K562 (cell line): ENCODE results near the gene IFRD1. TPM values are rescaled to one million over a fixed set of nuclear protein-coding genes. Genes with fewer than 3 reads are reported as not detected.

Experiments
- ATAC-seq: fragments of 200-7000 bp; cut with Tn5 transposase; 3 replicates; pipeline ENCODE4 v1.9.1; 2020; ENCODE audit warnings: moderate library complexity
- BruUV-seq: library from RNA; stranded (reverse); fragments of 400-500 nt; replicated peaks from 2 replicates; lab custom pipeline; 2021; lab: Mats Ljungman, UMichigan
- CTCF ChIA-PET: fragments of 300-600 bp; formaldehyde crosslinking; extraction: SDS; loops from one replicate; lab custom pipeline; 2021; ENCODE audit warnings: low intra/inter-chr PET ratio; lab: Yijun Ruan, JAX
- POLR2A ChIA-PET: fragments of 300-600, 350-650 bp; sonication (Branson Sonifier 250); formaldehyde crosslinking; extraction: SDS; loops from one replicate; lab custom pipeline; 2021; ENCODE audit warnings: antibody characterized with exemption, inconsistent platforms; lab: Yijun Ruan, JAX
- DNase-seq, 4 experiments: peaks; one replicate each; pipeline versions ENCODE4 v3.0.0 to v3.0.0-alpha.2; 2011 to 2018; ENCODE audit warnings: low spot score in 3 of 4, mixed read lengths in 3 of 4; ENCODE audit errors: extremely low read depth in 1 of 4
- FAIRE-seq: peaks from 2 replicates; lab custom pipeline; 2011; peaks lifted over from hg19 to GRCh38; lab: Jason Lieb, UNC
- H2AFZ ChIP-seq: 2 replicates; pipeline ENCODE4 v1.6.0; 2011; ENCODE audit warnings: low read depth, low read length, control low read depth, inconsistent platforms
- H3K27ac ChIP-seq: fragments of 200-600 bp; 3 replicates; pipeline ENCODE4 v1.8.0; 2011; ENCODE audit warnings: low read depth, mild to moderate bottlenecking, control low read depth, inconsistent platforms, low read length, moderate library complexity, mixed read lengths; ENCODE audit errors: extremely low read depth
- H3K27me3 ChIP-seq, 2 experiments: fragments of 300-600 bp in 1 of 2; 2 replicates in 1 of 2; 3 replicates in 1 of 2; pipeline versions ENCODE4 v1.6.0 to v1.8.0; 2011; ENCODE audit warnings: inconsistent platforms in 2 of 2, low read length in 2 of 2, mild to moderate bottlenecking in 1 of 2, mixed read lengths in 1 of 2, moderate library complexity in 1 of 2; ENCODE audit not compliant: control insufficient read depth in 2 of 2, insufficient read depth in 2 of 2
- H3K36me3 ChIP-seq: fragments of 300-600 bp; 3 replicates; pipeline ENCODE4 v1.8.0; 2011; ENCODE audit warnings: mild to moderate bottlenecking, low read length, inconsistent platforms; ENCODE audit not compliant: control insufficient read depth, insufficient read depth
- H3K4me1 ChIP-seq, 2 experiments: fragments of 200-600 bp in 1 of 2; replicated peaks in 1 of 2; 2 replicates in 1 of 2; 3 replicates in 1 of 2; pipeline versions ENCODE4 v1.5.1 to v1.8.0; 2011; ENCODE audit warnings: inconsistent platforms in 2 of 2, low read length in 2 of 2, mild to moderate bottlenecking in 1 of 2, mixed read lengths in 1 of 2, moderate library complexity in 1 of 2; ENCODE audit not compliant: control insufficient read depth in 2 of 2, insufficient read depth in 2 of 2
- H3K4me2 ChIP-seq: 2 replicates; pipeline ENCODE4 v1.6.1; 2011; ENCODE audit warnings: low read length, control low read depth, inconsistent platforms, mixed read lengths; ENCODE audit not compliant: insufficient read depth
- H3K4me3 ChIP-seq: fragments of 200-600 bp; sonication (generic), shearing (Covaris generic); 2 replicates; pipeline ENCODE4 v1.5.1; 2016; ENCODE audit warnings: control low read depth, inconsistent platforms
- H3K79me2 ChIP-seq: fragments of 200-600 bp; 3 replicates; pipeline ENCODE4 v1.8.0; 2011; ENCODE audit warnings: low read length, inconsistent platforms; ENCODE audit not compliant: control insufficient read depth, insufficient read depth
- H3K9ac ChIP-seq, 2 experiments: 2 replicates each; pipeline versions ENCODE4 v1.6.0 to v1.6.1; 2011; ENCODE audit warnings: low read depth in 2 of 2, low read length in 2 of 2, control low read depth in 1 of 2, inconsistent platforms in 1 of 2, mild to moderate bottlenecking in 1 of 2, mixed read lengths in 1 of 2; ENCODE audit not compliant: insufficient read depth in 1 of 2
- H3K9me1 ChIP-seq: one replicate; pipeline ENCODE4 v1.6.0; 2011; ENCODE audit warnings: inconsistent platforms, mild to moderate bottlenecking, low read length, moderate library complexity; ENCODE audit not compliant: control insufficient read depth, insufficient read depth
- H3K9me3 ChIP-seq: replicated peaks from 2 replicates; pipeline ENCODE4 v1.5.1; 2011; ENCODE audit warnings: low read depth, low read length, inconsistent platforms; ENCODE audit not compliant: control insufficient read depth, insufficient read depth
- H4K20me1 ChIP-seq: replicated peaks from 2 replicates; pipeline ENCODE4 v1.6.1; 2011; ENCODE audit warnings: low read length, inconsistent platforms, mixed read lengths; ENCODE audit not compliant: control insufficient read depth, insufficient read depth
- DNMT1 ChIP-seq: fragments of 450-650 bp; IDR thresholded peaks from 2 replicates; pipeline ENCODE4 v1.6.1; 2016; ENCODE audit warnings: antibody characterized with exemption, mild to moderate bottlenecking
- HINFP ChIP-seq: fragments of 450-650 bp; conservative IDR thresholded peaks from 2 replicates; pipeline ENCODE4 v1.6.1; 2016; ENCODE audit warnings: missing genetic modification characterization, low read depth, mild to moderate bottlenecking, control low read depth, missing compliant biosample characterization
- KAT8 ChIP-seq: fragments of 450-650 bp; IDR thresholded peaks from 2 replicates; pipeline ENCODE4 v1.6.1; 2016; ENCODE audit warnings: low read depth, mild to moderate bottlenecking
- MEIS2 ChIP-seq: fragments of 450-650 bp; IDR thresholded peaks from 2 replicates; pipeline ENCODE4 v1.6.1; 2014; ENCODE audit warnings: mild to moderate bottlenecking; ENCODE audit not compliant: partially characterized antibody
- NFATC3 ChIP-seq: fragments of 450-650 bp; IDR thresholded peaks from 2 replicates; pipeline ENCODE4 v1.6.1; 2017; ENCODE audit warnings: mild to moderate bottlenecking
- RBFOX2 ChIP-seq: fragments of 200-400 bp; formaldehyde crosslinking; IDR thresholded peaks from 2 replicates; pipeline ENCODE4 v1.6.1; 2017; ENCODE audit warnings: low read depth, mild to moderate bottlenecking, low read length, moderate library complexity
- RFX7 ChIP-seq: fragments of 250-450 bp; sonication (Bioruptor Pico); IDR thresholded peaks from 2 replicates; pipeline ENCODE4 v1.5.1; 2021; ENCODE audit warnings: mild to moderate bottlenecking
- XRCC3 ChIP-seq: fragments of 450-650 bp; IDR thresholded peaks from 2 replicates; pipeline ENCODE4 v1.6.1; 2017; ENCODE audit warnings: mild to moderate bottlenecking, moderate library complexity
- ZNF217 ChIP-seq: sonication (generic); formaldehyde crosslinking; IDR thresholded peaks from 2 replicates; pipeline ENCODE4 v1.8.0; 2022; ENCODE audit warnings: mild to moderate bottlenecking, missing genetic modification reagents
- WGBS: fragments of 100-300 bp; shearing (Covaris generic); methylation state at CpG from one replicate; pipeline ENCODE4 v1.1.6; 2016; ENCODE audit warnings: low coverage, mixed read lengths; ENCODE audit not compliant: insufficient coverage; ENCODE audit errors: missing lambda C conversion rate; 5-methylcytosine and 5-hydroxymethylcytosine counted together
- in situ Hi-C: fragments of 300-500 bp; cut with MboI; formaldehyde crosslinking; loops from 4 replicates; pipeline ENCODE4 v1.15.0; 2018; ENCODE audit warnings: inconsistent platforms, mixed read lengths
- intact Hi-C: fragments of 100-400 bp; cut with micrococcal nuclease; formaldehyde crosslinking; loops from 2 replicates; pipeline ENCODE4 v1.14.2; 2022
- polyA plus RNA-seq, 8 experiments: library from polyadenylated mRNA; depleted of rRNA in 4 of 8; stranded (reverse) in 5 of 8; unstranded in 3 of 8; fragments of >200 nt; fragmentation: Nextera tagmentation in 2 of 8; fragmentation: Illumina TruSeq in 1 of 8; extraction: Ambion mirVana in 2 of 8; extraction: Trizol in 1 of 8; gene quantifications; 2 replicates each; pipeline versions ENCODE4 v1.2.1 to v1.2.3, GENCODE V29; 2011 to 2014; ENCODE audit warnings: inconsistent platforms in 1 of 8, missing spikeins in 1 of 8
- total RNA-seq, 7 experiments: library from RNA; depleted of rRNA in 6 of 7; stranded (reverse); fragments of >200 nt in 6 of 7; fragmentation: Illumina TruSeq in 2 of 7; extraction: Trizol in 2 of 7; gene quantifications; 2 replicates each; pipeline versions ENCODE4 v1.2.1 to v1.2.3, GENCODE V29; 2011 to 2021; ENCODE audit warnings: low replicate concordance in 1 of 7
- TF ChIP-seq, protein P1 (sequence below): sonication (generic); formaldehyde crosslinking; IDR thresholded peaks from 2 replicates; pipeline ENCODE4 v1.5.0; 2020; ENCODE audit warnings: missing genetic modification reagents
- TF ChIP-seq, protein P2 (sequence below): sonication (generic); formaldehyde crosslinking; IDR thresholded peaks from 2 replicates; pipeline ENCODE4 v1.8.0; 2022; ENCODE audit warnings: mild to moderate bottlenecking, missing genetic modification reagents
- TF ChIP-seq, protein P3 (sequence below): fragments of 450-650 bp; IDR thresholded peaks from one replicate; pipeline ENCODE4 v1.6.1; 2018; ENCODE audit warnings: mild to moderate bottlenecking, moderate library complexity; ENCODE audit not compliant: partially characterized antibody

IFRD1 gene
- total and polyA plus RNA-seq, 9 of the 15 experiments (the other 6 are each of a cell fraction or from before 2014, with no cell fraction given) = 27.6 to 81.8 (median 68.1) TPM

GRCh38 chr7:112459645-112460044, 9.4 kb downstream of the IFRD1 start:
- Histone ChIP-seq H3K9me3 (no peaks in the 10 kb centered on the region), H3K27me3 (no peaks in the 10 kb centered on the region), H4K20me1 (no peaks in the 10 kb centered on the region), H3K4me3 (no peak overlapping the region), H3K9me1 (no peaks in the 10 kb centered on the region), H3K4me1 (no peaks in the 10 kb centered on the region), H2AFZ (no peak overlapping the region), H3K27ac (no peak overlapping the region), H3K4me2 (no peak overlapping the region), H3K36me3 (peaks cover 90% of the 10 kb centered on the region), H3K9ac (no peak overlapping the region), H3K79me2 (peaks cover 5% of the 10 kb centered on the region; the same call in 2 of the 3 replicates)
- FAIRE-seq = no peak
- peak; percentile 28; the same call in 2 of the 3 replicates for ATAC-seq
- DNase-seq = no peak
- POLR2A ChIA-PET = interaction anchor here (0.8 to 8.2 kb wide), 4 partner anchors 8 to 316 kb away, joined by 3 to 113 read pairs (median 6); partner anchors contain the start of gene IFRD1
- TF ChIP-seq KAT8 = no peak
- TF ChIP-seq RBFOX2 = 0 out of 2 replicates have a peak, but pooled peaks have one; percentile 23
- intact Hi-C loops = no loop called here
- BruUV-seq = no TSS peak
- 100% methylated on average over 1 of the region's 1 CpG for WGBS
- CTCF ChIA-PET = no interaction called here
- in situ Hi-C loops = no loop called here

DNA sequence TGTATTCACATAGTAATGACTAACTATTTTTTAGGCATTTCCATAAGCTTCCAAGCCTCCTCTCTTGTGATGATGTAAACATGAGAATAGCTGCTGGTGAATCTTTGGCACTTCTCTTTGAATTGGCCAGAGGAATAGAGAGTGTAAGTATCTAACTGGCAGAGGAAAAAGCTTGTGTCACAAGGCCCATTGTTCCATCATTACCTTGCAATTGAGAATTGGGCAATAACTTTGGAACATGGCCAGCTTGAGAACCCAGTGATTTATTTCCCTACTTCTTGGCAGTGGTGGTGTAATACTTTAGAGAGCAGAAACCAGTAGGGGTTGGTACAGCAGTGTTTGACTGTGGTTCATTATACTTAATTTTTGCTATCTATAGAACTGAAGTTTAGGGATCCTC, 12.0 kb downstream of the IFRD1 start:
- DNase-seq (no peak), ATAC-seq (no peak), FAIRE-seq (no peak)
- in situ Hi-C loops (no loop called here), intact Hi-C loops (no loop called here)
- Histone ChIP-seq H3K9ac (no peak overlapping the region), H3K27ac (no peak overlapping the region), H3K4me1 (no peaks in the 10 kb centered on the region), H3K4me3 (no peak overlapping the region), H3K36me3 (peaks cover 91% of the 10 kb centered on the region), H3K79me2 (no peaks in the 10 kb centered on the region), H3K27me3 (no peaks in the 10 kb centered on the region), H4K20me1 (no peaks in the 10 kb centered on the region), H3K9me3 (no peaks in the 10 kb centered on the region), H3K9me1 (no peaks in the 10 kb centered on the region), H2AFZ (no peak overlapping the region), H3K4me2 (no peak overlapping the region)
- ChIA-PET CTCF (no interaction called here), POLR2A (interaction anchor here (2.0 to 8.2 kb wide), 2 partner anchors 10 to 11 kb away, joined by 6 to 113 read pairs; partner anchors contain the start of gene IFRD1)
- BruUV-seq = no TSS peak
- TF ChIP-seq MEIS2 (peak; percentile 42), RFX7 (CRISPR knock-in tag) (no peak), ZNF217 (CRISPR knock-in tag) (no peak), NFATC3 (no peak), DNMT1 (no peak), XRCC3 (no peak), HINFP (no peak)
- TF ChIP-seq, protein P1, sequence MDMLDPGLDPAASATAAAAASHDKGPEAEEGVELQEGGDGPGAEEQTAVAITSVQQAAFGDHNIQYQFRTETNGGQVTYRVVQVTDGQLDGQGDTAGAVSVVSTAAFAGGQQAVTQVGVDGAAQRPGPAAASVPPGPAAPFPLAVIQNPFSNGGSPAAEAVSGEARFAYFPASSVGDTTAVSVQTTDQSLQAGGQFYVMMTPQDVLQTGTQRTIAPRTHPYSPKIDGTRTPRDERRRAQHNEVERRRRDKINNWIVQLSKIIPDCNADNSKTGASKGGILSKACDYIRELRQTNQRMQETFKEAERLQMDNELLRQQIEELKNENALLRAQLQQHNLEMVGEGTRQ (CRISPR knock-in tag) = no peak
- TF ChIP-seq, protein P2, sequence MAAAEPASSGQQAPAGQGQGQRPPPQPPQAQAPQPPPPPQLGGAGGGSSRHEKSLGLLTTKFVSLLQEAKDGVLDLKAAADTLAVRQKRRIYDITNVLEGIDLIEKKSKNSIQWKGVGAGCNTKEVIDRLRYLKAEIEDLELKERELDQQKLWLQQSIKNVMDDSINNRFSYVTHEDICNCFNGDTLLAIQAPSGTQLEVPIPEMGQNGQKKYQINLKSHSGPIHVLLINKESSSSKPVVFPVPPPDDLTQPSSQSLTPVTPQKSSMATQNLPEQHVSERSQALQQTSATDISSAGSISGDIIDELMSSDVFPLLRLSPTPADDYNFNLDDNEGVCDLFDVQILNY (CRISPR knock-in tag) = no peak
- TF ChIP-seq, protein P3, sequence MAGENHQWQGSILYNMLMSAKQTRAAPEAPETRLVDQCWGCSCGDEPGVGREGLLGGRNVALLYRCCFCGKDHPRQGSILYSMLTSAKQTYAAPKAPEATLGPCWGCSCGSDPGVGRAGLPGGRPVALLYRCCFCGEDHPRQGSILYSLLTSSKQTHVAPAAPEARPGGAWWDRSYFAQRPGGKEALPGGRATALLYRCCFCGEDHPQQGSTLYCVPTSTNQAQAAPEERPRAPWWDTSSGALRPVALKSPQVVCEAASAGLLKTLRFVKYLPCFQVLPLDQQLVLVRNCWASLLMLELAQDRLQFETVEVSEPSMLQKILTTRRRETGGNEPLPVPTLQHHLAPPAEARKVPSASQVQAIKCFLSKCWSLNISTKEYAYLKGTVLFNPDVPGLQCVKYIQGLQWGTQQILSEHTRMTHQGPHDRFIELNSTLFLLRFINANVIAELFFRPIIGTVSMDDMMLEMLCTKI = no peak
